Mucosa of stomach (tissue), 1 donor: Measurements from ENCODE around the gene RDX.

Experiments
- H3K27me3 ChIP-seq: one replicate; pipeline ENCODE4 v1.7.0; 2013; ENCODE audit warnings: mild to moderate bottlenecking, low read length; ENCODE audit not compliant: control insufficient read depth, insufficient read depth
- H3K36me3 ChIP-seq: one replicate; pipeline ENCODE4 v1.7.0; 2013; ENCODE audit warnings: low read length; ENCODE audit not compliant: control insufficient read depth, insufficient read depth
- H3K4me1 ChIP-seq: one replicate; pipeline ENCODE4 v1.7.0; 2013; ENCODE audit warnings: mild to moderate bottlenecking, low read length; ENCODE audit not compliant: control insufficient read depth, insufficient read depth
- H3K4me3 ChIP-seq: one replicate; pipeline ENCODE4 v1.7.0; 2013; ENCODE audit warnings: low read length
- H3K9ac ChIP-seq: one replicate; pipeline ENCODE4 v1.7.0; 2013; ENCODE audit warnings: mild to moderate bottlenecking, low read length, moderate library complexity
- H3K9me3 ChIP-seq: one replicate; pipeline ENCODE4 v1.7.0; 2013; ENCODE audit warnings: mild to moderate bottlenecking, low read length, moderate library complexity; ENCODE audit not compliant: control insufficient read depth
- donor health status: Pancreatic carcinoma.

The RDX gene

GRCh38 chr11:110251836-110252235, 44.6 kb downstream of the RDX start:
- H3K4me3 ChIP-seq, result no peak overlapping the region
- H3K9me3 ChIP-seq, result no peaks in the 10 kb centered on the region
- no peaks in the 10 kb centered on the region for H3K4me1 ChIP-seq
- no peaks in the 10 kb centered on the region for H3K27me3 ChIP-seq
- no peaks in the 10 kb centered on the region for H3K36me3 ChIP-seq
- no peak overlapping the region for H3K9ac ChIP-seq

GRCh38 chr11:110250168-110250567, 46.2 kb downstream of the RDX start:
- H3K36me3 ChIP-seq, result no peaks in the 10 kb centered on the region
- no peaks in the 10 kb centered on the region for H3K27me3 ChIP-seq
- H3K4me3 ChIP-seq, result no peak overlapping the region
- no peaks in the 10 kb centered on the region for H3K4me1 ChIP-seq
- H3K9me3 ChIP-seq, result no peaks in the 10 kb centered on the region
- no peak overlapping the region for H3K9ac ChIP-seq

- Histone ChIP-seq H3K9ac (no peak overlapping the region), H3K9me3 (no peaks in the 10 kb centered on the region), H3K27me3 (no peaks in the 10 kb centered on the region), H3K4me3 (no peak overlapping the region), H3K36me3 (no peaks in the 10 kb centered on the region), H3K4me1 (no peaks in the 10 kb centered on the region)
Observed at GRCh38 chr11:110249766-110250165, 46.6 kb downstream of the RDX start.

- Histone ChIP-seq H3K9me3 (no peaks in the 10 kb centered on the region), H3K27me3 (no peaks in the 10 kb centered on the region), H3K4me1 (no peaks in the 10 kb centered on the region), H3K9ac (no peak overlapping the region), H3K4me3 (no peak overlapping the region), H3K36me3 (no peaks in the 10 kb centered on the region)
Observed at GRCh38 chr11:110249066-110249465, 47.3 kb downstream of the RDX start.

- Histone ChIP-seq H3K4me1 (no peaks in the 10 kb centered on the region), H3K9me3 (no peaks in the 10 kb centered on the region), H3K9ac (no peak overlapping the region), H3K4me3 (no peak overlapping the region), H3K36me3 (no peaks in the 10 kb centered on the region), H3K27me3 (no peaks in the 10 kb centered on the region)
Observed at GRCh38 chr11:110243791-110244190, 52.6 kb downstream of the RDX start.

GRCh38 chr11:110242746-110243145, 53.7 kb downstream of the RDX start:
- no peak overlapping the region for H3K4me3 ChIP-seq
- H3K36me3 ChIP-seq, result no peaks in the 10 kb centered on the region
- H3K9me3 ChIP-seq, result no peaks in the 10 kb centered on the region
- H3K4me1 ChIP-seq, result no peaks in the 10 kb centered on the region
- H3K27me3 ChIP-seq, result no peaks in the 10 kb centered on the region
- no peak overlapping the region for H3K9ac ChIP-seq

- Histone ChIP-seq H3K4me1 (no peaks in the 10 kb centered on the region), H3K27me3 (no peaks in the 10 kb centered on the region), H3K36me3 (no peaks in the 10 kb centered on the region), H3K9ac (no peak overlapping the region), H3K4me3 (no peak overlapping the region), H3K9me3 (no peaks in the 10 kb centered on the region)
Observed at GRCh38 chr11:110242188-110242587, 54.2 kb downstream of the RDX start.

GRCh38 chr11:110235966-110236365, 60.4 kb downstream of the RDX start:
- H3K9me3 ChIP-seq, result no peaks in the 10 kb centered on the region
- no peaks in the 10 kb centered on the region for H3K36me3 ChIP-seq

GRCh38 chr11:110230377-110230776, 66.0 kb downstream of the RDX start:
- no peaks in the 10 kb centered on the region for H3K36me3 ChIP-seq
- H3K4me3 ChIP-seq, result no peak overlapping the region
- no peaks in the 10 kb centered on the region for H3K9me3 ChIP-seq
- H3K9ac ChIP-seq, result no peak overlapping the region
- no peaks in the 10 kb centered on the region for H3K27me3 ChIP-seq
- no peaks in the 10 kb centered on the region for H3K4me1 ChIP-seq

More at GRCh38 chr11:110235966-110236365, 60.4 kb downstream of the RDX start:
- H3K4me1 ChIP-seq, result no peaks in the 10 kb centered on the region
- H3K4me3 ChIP-seq, result no peak overlapping the region
- no peak overlapping the region for H3K9ac ChIP-seq
- no peaks in the 10 kb centered on the region for H3K27me3 ChIP-seq

GRCh38 chr11:110219006-110219785, 77.2 kb downstream of the RDX start:
- no peak overlapping the region for H3K4me3 ChIP-seq
- no peaks in the 10 kb centered on the region for H3K4me1 ChIP-seq
- no peak overlapping the region for H3K9ac ChIP-seq
- no peaks in the 10 kb centered on the region for H3K36me3 ChIP-seq
- H3K27me3 ChIP-seq, result no peaks in the 10 kb centered on the region
- no peaks in the 10 kb centered on the region for H3K9me3 ChIP-seq

GRCh38 chr11:110217936-110218335, 78.5 kb downstream of the RDX start:
- H3K9me3 ChIP-seq, result no peaks in the 10 kb centered on the region
- H3K4me1 ChIP-seq, result no peaks in the 10 kb centered on the region
- H3K4me3 ChIP-seq, result no peak overlapping the region

GRCh38 chr11:110217223-110217877, 79.1 kb downstream of the RDX start:
- no peaks in the 10 kb centered on the region for H3K27me3 ChIP-seq
- no peak overlapping the region for H3K9ac ChIP-seq
- H3K36me3 ChIP-seq, result no peaks in the 10 kb centered on the region
- H3K9me3 ChIP-seq, result no peaks in the 10 kb centered on the region
- no peak overlapping the region for H3K4me3 ChIP-seq
- no peaks in the 10 kb centered on the region for H3K4me1 ChIP-seq

More at GRCh38 chr11:110217936-110218335, 78.5 kb downstream of the RDX start:
- Histone ChIP-seq H3K9ac (no peak overlapping the region), H3K36me3 (no peaks in the 10 kb centered on the region), H3K27me3 (no peaks in the 10 kb centered on the region)
